Cerebellar cortex (tissue), 1 donor: ENCODE results near the gene KIFC3.
A peak's percentile ranks its signal among the peaks of the same experiment; 100 is the strongest.
"Not testable (repeated sequence)": the region's sequence is repeated elsewhere in the genome, so short reads cannot be mapped to it uniquely, and the experiment has no call there.

ENCODE experiments used
- DNase-seq: peaks from one replicate; pipeline ENCODE4 v3.0.0-alpha.2; 2015; ENCODE audit warnings: low spot score

The KIFC3 gene

GRCh38 chr16:57802341-57803133 lies at the start of gene KIFC3:
KIFC3 (minus strand) TSS chr16:57802491; CDS start chr16:57798243, 4,248 bp downstream.
- DNase-seq, result peak; percentile 42

GRCh38 chr16:57848181-57848580 lies 45.9 kb upstream of the KIFC3 start:
- DNase-seq, result no peak

- DNase-seq, result not testable (repeated sequence)
These were observed 44.6 kb upstream of the KIFC3 start for GRCh38 chr16:57846931-57847330.

GRCh38 chr16:57846078-57846697 lies 43.9 kb upstream of the KIFC3 start:
- no peak for DNase-seq

GRCh38 chr16:57845115-57845514 lies 42.8 kb upstream of the KIFC3 start:
- DNase-seq, result no peak

GRCh38 chr16:57844416-57845030 lies 42.2 kb upstream of the KIFC3 start:
- no peak for DNase-seq

- no peak for DNase-seq
These were observed 41.1 kb upstream of the KIFC3 start for GRCh38 chr16:57843400-57843799.

- no peak for DNase-seq
These were observed 40.3 kb upstream of the KIFC3 start for GRCh38 chr16:57842601-57843000.

GRCh38 chr16:57840833-57841232 lies 38.5 kb upstream of the KIFC3 start:
- DNase-seq, result no peak

GRCh38 chr16:57838161-57838560 lies 35.9 kb upstream of the KIFC3 start:
- DNase-seq, result no peak

- DNase-seq, result no peak
These were observed 35.2 kb upstream of the KIFC3 start for GRCh38 chr16:57837305-57838125.

GRCh38 chr16:57835439-57835838 lies 33.1 kb upstream of the KIFC3 start:
- DNase-seq, result not testable (repeated sequence)

- DNase-seq, result no peak
These were observed 32.6 kb upstream of the KIFC3 start for GRCh38 chr16:57834936-57835335.

GRCh38 chr16:57830890-57831484 lies 28.7 kb upstream of the KIFC3 start:
- no peak for DNase-seq

- no peak for DNase-seq
These were observed 27.7 kb upstream of the KIFC3 start for GRCh38 chr16:57829969-57830360.

- no peak for DNase-seq
These were observed 26.2 kb upstream of the KIFC3 start for GRCh38 chr16:57828272-57829161.

GRCh38 chr16:57826706-57827625 lies 24.7 kb upstream of the KIFC3 start:
- DNase-seq, result peak; percentile 44

- no peak for DNase-seq
These were observed 23.8 kb upstream of the KIFC3 start for GRCh38 chr16:57826052-57826451.

- DNase-seq, result no peak
These were observed 23.2 kb upstream of the KIFC3 start for GRCh38 chr16:57825298-57826044.
